ENCODE results near the gene GPC1. TPM values are rescaled to one million over a fixed set of nuclear protein-coding genes. Genes with fewer than 3 reads are reported as not detected.
"Not testable (repeated sequence)": the region's sequence is repeated elsewhere in the genome, so short reads cannot be mapped to it uniquely, and the experiment has no call there.

The GPC1 gene
- total and polyA plus RNA-seq, 2 of the 4 experiments (the other 2 are of a cell fraction), result 16.0 to 211 TPM

DNA sequence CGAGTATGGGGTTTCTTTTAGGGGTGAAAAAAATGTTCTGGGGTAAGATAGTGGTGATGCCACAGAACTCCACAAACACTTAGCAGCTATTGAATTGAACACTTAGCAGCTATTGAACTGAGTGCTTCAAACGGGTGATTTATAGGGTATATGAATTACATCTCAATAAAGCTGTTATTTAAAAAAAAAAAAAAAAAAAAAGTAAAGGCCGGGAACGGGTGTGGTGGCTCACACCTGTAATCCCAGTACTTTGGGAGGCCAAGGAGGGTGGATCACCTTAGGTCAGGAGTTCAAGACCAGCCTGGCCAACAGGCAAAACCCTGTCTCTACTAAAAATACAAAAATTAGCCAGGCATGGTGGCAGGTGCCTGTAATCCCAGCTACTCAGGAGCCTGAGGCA lies 48.7 kb upstream of the GPC1 start:
- Histone ChIP-seq H4K8ac (ENCODE audit: low read depth in 2 of 2, low read length in 2 of 2) (peak overlapping the region; percentile 11 to 97; a peak in 3 of 4 replicates), H3K9me1 (ENCODE audit: insufficient read depth, low read length) (peaks cover 22% of the 10 kb centered on the region), H3K27ac (ENCODE audit: insufficient read depth, low read length) (peak overlapping the region; percentile 72; the same call in 1 of the 2 replicates), H3K9ac (ENCODE audit: low read depth, low read length) (0 out of 2 replicates have a peak overlapping the region, but pooled peaks have one; percentile 6), H3K4ac (ENCODE audit: low read depth, low read length) (peak overlapping the region; percentile 99), H3K23ac (ENCODE audit: low read depth, low read length) (peak overlapping the region; percentile 99), H2AK9ac (replicated peaks; ENCODE audit: low read depth, low read length, poor library complexity) (peak overlapping the region; percentile 96), H3K4me1 (ENCODE audit: control insufficient read depth, insufficient read depth, low read length) (peaks cover 11% of the 10 kb centered on the region), H3K14ac (replicated peaks; ENCODE audit: low read depth, low read length) (peak overlapping the region; percentile 99), H2BK15ac (ENCODE audit: low read depth, low read length) (peak overlapping the region; percentile 98; the same call in 2 of the 3 replicates), H4K5ac (ENCODE audit: low read depth, low read length) (peak overlapping the region; percentile 40), H3K18ac (ENCODE audit: low read depth, low read length) (peak overlapping the region; percentile 48), H2AK5ac (ENCODE audit: low read depth, low read length) (peak overlapping the region; percentile 97; the same call in 1 of the 2 replicates), H4K91ac (ENCODE audit: insufficient read depth, low read depth, low read length) (peak overlapping the region; percentile 98), H2BK20ac (ENCODE audit: low read depth, low read length) (peak overlapping the region; percentile 100), H3K79me1 (ENCODE audit: low read depth in 1 of 2, low read length in 2 of 2) (peaks cover 0 to 22% of the 10 kb centered on the region in 2 experiments; a peak in 2 of 4 replicates), H2BK120ac (ENCODE audit: low read depth, low read length) (peak overlapping the region; percentile 100), H2BK5ac (ENCODE audit: low read depth, low read length, poor library complexity, severe bottlenecking) (peak overlapping the region; percentile 82)
- H2AFZ ChIP-seq (replicated peaks; ENCODE audit: low read length, poor library complexity); H3K56ac ChIP-seq (ENCODE audit: extremely low read depth, insufficient read depth, low read length); ATAC-seq (ENCODE audit: low read depth); intact Hi-C loops (cut with micrococcal nuclease); H3K4me2 ChIP-seq (ENCODE audit: low read depth, low read length); H3K36me3 ChIP-seq (ENCODE audit: control insufficient read depth, insufficient read depth, low read length); DNase-seq; CTCF ChIA-PET; in situ Hi-C loops (cut with MboI; ENCODE audit: low sequenced_read_pairs); H3K4me3 ChIP-seq (ENCODE audit: insufficient read depth, low read depth, low read length); dilution Hi-C loops (cut with HindIII; ENCODE audit: low sequenced_read_pairs, unreplicated experiment); H4K20me1 ChIP-seq (ENCODE audit: insufficient read depth, low read length); H3K9me3 ChIP-seq (ENCODE audit: control insufficient read depth, insufficient read depth, low read length); H3K27me3 ChIP-seq (ENCODE audit: control insufficient read depth, insufficient read depth, low read length): not testable (repeated sequence)
- TSS peak; percentile 90 for BruUV-seq (replicated peaks)
- WGBS, 2 experiments (ENCODE audit: extremely low coverage in 2 of 2, insufficient read length in 1 of 2), result no CpG with 5 or more reads among the region's 4 CpGs
- POLR2A ChIA-PET (ENCODE audit: unreplicated experiment), result interaction anchor here (1.4 kb wide), 1 partner anchor 13 kb away, joined by 4 read pairs; no protein-coding TSS in a partner anchor
